Measurements from ENCODE around the gene TRIO.

Gene TRIO

DNA sequence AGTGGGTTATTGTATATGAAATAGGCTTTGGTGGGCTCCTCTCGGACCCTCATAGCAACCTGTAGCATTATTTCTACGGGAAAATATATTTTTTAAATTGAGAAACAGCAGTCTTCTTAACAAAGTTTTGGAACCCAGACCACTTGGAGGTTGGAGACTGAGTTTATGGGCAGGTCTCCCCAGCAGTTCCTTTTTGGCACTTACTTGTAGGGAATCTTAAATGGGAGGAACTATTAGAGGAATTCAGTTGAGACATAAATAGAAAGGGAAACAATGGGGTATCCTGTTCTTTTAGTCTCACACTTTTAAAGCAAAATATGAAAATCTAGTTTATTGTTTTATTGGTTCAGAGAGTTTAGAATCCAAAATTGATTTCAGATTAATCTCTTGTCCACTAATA, 111.5 kb downstream of the TRIO start:
- H3K4me3 Mint-ChIP-seq: no peak overlapping the region
- H3K36me3 Mint-ChIP-seq (ENCODE audit: insufficient read depth): no peaks in the 10 kb centered on the region
- peaks cover 0 to 6% of the 10 kb centered on the region in 2 donors for H3K27me3 Mint-ChIP-seq
- H3K9me3 Mint-ChIP-seq: no peaks in the 10 kb centered on the region
- no peak overlapping the region for H3K27ac Mint-ChIP-seq
- peaks cover 5 to 9% of the 10 kb centered on the region in 2 donors for H3K4me1 Mint-ChIP-seq (ENCODE audit: low read depth in 2 of 2)
- no peak for ATAC-seq (replicated peaks)
- DNase-seq: no peak

DNA sequence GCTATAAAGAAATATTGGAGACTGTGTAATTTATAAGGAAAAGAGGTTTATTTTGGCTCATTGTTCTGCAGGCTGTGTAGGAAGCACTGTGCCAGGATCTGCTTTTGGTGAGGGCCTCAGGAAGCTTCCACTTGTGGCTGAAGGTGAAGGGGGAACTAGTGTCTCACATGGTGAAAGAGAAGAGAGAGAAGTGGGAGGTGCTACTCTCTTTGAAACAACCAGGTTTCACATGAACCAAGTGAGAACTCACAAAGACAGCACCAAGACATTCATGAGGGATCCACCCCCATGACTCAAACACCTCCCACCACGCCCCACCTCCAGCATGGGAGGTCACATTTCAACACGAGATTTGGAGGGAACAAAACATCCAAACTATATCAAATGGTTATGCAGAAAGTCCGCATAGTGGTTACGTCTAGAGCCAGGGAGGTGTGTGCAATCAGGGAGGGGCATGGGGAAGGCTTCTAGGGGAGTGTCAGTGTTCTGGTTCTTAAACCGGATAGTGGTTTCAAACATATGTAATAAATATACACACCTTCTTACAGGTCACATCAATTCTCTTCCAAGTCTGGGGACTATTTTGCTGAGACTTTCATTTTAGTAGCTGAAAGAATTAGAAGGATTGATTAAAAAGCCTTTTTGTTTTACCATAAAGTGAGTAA, 113.0 kb downstream of the TRIO start:
- Mint-ChIP-seq H3K27ac (peak overlapping the region in 1 of 2 donors; percentile 59), H3K4me1 (ENCODE audit: low read depth in 2 of 2) (peaks cover 5 to 10% of the 10 kb centered on the region in 2 donors), H3K27me3 (peaks cover 2 to 6% of the 10 kb centered on the region in 2 donors), H3K9me3 (no peaks in the 10 kb centered on the region), H3K36me3 (ENCODE audit: insufficient read depth) (no peaks in the 10 kb centered on the region), H3K4me3 (peak overlapping the region in 1 of 2 donors; percentile 38)
- DNase-seq: no peak
- ATAC-seq (replicated peaks): no peak

DNA sequence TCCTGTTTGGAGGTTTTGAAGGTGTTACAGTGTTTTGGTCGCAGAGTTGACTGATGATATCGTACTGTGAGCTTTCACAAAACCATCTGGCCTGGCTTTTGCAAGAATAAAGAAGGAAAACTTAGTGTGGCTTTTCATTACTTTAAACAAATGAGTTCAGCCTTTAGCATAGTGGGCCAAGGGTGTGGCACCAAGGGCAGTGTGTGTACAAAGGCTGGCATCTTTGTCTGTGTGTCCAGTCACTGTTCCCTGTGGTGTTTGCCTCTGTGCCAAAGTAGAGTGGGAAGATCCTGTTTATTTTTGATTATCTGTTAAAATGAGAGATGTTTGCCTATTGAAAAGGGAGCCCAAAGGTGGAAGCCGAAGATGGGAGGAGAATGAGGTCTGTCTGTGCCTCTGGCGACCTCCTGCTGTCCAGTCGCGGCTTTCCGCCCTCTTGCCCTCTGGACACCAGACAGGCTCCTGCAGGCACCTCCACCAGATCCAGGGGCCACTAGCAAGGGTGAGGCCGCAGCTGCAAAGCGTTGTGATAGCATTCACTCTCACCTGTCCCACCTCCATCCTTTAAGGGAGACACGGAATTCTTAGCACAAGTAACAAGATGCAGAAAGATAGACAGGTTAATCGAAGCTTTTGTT, 113.7 kb downstream of the TRIO start:
- no peaks in the 10 kb centered on the region for H3K9me3 Mint-ChIP-seq
- H3K4me1 Mint-ChIP-seq (ENCODE audit: low read depth in 2 of 2): peaks cover 3 to 15% of the 10 kb centered on the region in 2 donors
- peaks cover under 1% of the 10 kb centered on the region for H3K36me3 Mint-ChIP-seq (ENCODE audit: insufficient read depth)
- ATAC-seq (replicated peaks): no peak
- no peak for DNase-seq
- H3K27me3 Mint-ChIP-seq: peaks cover 6 to 9% of the 10 kb centered on the region in 2 donors
- no peak overlapping the region for H3K27ac Mint-ChIP-seq
- peak overlapping the region in 1 of 2 donors; percentile 38 for H3K4me3 Mint-ChIP-seq

DNA sequence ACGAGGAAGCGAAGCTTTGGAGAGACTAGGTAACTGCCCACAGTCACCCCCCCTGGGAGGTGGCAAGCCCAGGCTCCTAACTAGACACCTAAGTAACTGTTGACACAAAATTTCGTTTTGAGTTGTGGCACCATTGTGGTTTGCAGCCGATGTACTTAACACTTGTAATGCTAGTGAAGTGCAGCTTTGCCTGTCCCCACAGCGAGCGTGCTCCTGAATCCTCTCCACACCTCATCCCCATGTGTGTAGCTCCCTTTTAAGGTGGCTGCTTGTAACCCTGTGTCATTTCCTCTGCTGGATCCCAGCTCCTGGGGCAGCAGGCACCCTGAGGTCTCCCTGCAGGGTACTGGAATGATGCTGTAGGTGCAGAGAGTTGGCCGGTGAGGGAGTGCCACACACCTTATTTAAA, 114.9 kb downstream of the TRIO start:
- DNase-seq: no peak

DNA sequence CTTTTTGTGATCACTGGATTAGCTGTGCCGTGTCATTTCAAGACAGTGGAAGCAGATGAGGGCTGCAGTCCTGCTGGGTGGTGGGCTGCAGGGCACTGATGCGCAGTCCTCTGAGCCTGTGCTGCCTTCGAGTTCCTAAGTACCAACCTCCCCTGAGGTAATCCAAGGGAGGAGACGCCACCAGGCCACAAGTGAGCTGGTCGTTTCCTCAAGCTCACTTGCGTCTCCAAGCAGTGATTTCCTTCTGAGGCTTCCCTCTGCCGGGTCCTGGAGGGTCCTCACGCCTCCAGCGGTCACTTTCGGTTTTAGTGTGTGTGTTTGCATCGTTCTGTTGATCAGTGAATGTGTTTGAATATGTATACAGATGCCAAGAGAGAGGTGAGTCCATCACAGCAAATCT, 115.7 kb downstream of the TRIO start:
- ATAC-seq (replicated peaks) (no peak), DNase-seq (no peak)
- Mint-ChIP-seq H3K27ac (peak overlapping the region in 1 of 2 donors; percentile 60), H3K4me3 (peak overlapping the region in 1 of 2 donors; percentile 63), H3K27me3 (peaks cover 13 to 17% of the 10 kb centered on the region in 2 donors), H3K9me3 (no peaks in the 10 kb centered on the region), H3K4me1 (ENCODE audit: low read depth in 2 of 2) (peaks cover 1 to 15% of the 10 kb centered on the region in 2 donors), H3K36me3 (ENCODE audit: insufficient read depth) (peaks cover 3% of the 10 kb centered on the region)

More for the DNA sequence above, 114.9 kb downstream of the TRIO start:
- Mint-ChIP-seq H3K9me3 (no peaks in the 10 kb centered on the region), H3K4me3 (peak overlapping the region in 1 of 2 donors; percentile 63), H3K27me3 (peaks cover 9 to 17% of the 10 kb centered on the region in 2 donors), H3K27ac (no peak overlapping the region), H3K36me3 (ENCODE audit: insufficient read depth) (peaks cover 3% of the 10 kb centered on the region), H3K4me1 (ENCODE audit: low read depth in 2 of 2) (peaks cover 1 to 15% of the 10 kb centered on the region in 2 donors)
- ATAC-seq (replicated peaks): peak; percentile 27

DNA sequence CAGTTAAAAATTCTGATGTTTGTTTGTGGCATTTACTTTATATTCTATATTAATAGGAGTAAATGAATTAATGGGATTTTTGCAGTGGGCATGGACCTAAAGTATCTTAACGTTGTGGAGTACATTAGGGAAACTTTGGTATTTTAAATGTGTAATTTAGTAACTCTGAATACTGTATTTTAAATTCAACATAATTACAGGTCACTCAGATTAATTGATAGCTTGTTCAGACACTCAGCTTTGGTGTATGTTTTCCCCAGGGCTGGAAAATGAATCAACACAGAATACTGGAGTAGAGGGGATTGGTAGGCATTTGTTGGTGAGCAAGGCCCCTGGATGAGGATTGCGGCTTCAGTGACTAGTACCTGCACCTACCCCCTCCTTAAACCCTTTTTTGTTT, 117.5 kb downstream of the TRIO start:
- H3K4me3 Mint-ChIP-seq: no peak overlapping the region
- ATAC-seq (replicated peaks): no peak
- H3K9me3 Mint-ChIP-seq: no peaks in the 10 kb centered on the region
- peaks cover 3% of the 10 kb centered on the region for H3K36me3 Mint-ChIP-seq (ENCODE audit: insufficient read depth)
- H3K4me1 Mint-ChIP-seq (ENCODE audit: low read depth in 2 of 2): peaks cover 6 to 21% of the 10 kb centered on the region in 2 donors
- DNase-seq: no peak
- H3K27me3 Mint-ChIP-seq: peaks cover 13 to 22% of the 10 kb centered on the region in 2 donors
- no peak overlapping the region for H3K27ac Mint-ChIP-seq

DNA sequence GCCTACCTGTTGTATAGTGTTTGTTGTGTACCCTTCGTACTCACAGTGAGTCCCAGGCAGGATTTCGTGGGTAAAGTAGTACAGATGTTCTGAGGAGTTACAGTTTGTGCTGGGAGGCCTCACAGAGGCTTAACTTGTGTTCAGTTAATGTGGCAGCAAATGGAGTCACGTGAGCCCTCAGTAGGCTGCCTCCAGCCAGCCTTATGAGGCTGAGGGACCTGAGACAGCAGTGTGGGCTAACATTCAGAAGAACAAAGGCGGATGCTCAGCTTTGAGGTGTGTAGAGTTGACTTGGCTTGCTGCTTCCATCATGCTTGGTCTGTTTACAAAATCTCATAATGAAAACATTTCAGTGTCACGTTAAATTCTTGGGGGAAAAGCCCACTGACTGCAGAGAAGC, 118.1 kb downstream of the TRIO start:
- Mint-ChIP-seq H3K36me3 (ENCODE audit: insufficient read depth) (peaks cover 3% of the 10 kb centered on the region), H3K9me3 (no peaks in the 10 kb centered on the region), H3K4me3 (no peak overlapping the region), H3K27me3 (peaks cover 13 to 28% of the 10 kb centered on the region in 2 donors), H3K4me1 (ENCODE audit: low read depth in 2 of 2) (peaks cover 6 to 21% of the 10 kb centered on the region in 2 donors), H3K27ac (peak overlapping the region in 1 of 2 donors; percentile 28)
- ATAC-seq (replicated peaks) (peak; percentile 26), DNase-seq (no peak)

DNA sequence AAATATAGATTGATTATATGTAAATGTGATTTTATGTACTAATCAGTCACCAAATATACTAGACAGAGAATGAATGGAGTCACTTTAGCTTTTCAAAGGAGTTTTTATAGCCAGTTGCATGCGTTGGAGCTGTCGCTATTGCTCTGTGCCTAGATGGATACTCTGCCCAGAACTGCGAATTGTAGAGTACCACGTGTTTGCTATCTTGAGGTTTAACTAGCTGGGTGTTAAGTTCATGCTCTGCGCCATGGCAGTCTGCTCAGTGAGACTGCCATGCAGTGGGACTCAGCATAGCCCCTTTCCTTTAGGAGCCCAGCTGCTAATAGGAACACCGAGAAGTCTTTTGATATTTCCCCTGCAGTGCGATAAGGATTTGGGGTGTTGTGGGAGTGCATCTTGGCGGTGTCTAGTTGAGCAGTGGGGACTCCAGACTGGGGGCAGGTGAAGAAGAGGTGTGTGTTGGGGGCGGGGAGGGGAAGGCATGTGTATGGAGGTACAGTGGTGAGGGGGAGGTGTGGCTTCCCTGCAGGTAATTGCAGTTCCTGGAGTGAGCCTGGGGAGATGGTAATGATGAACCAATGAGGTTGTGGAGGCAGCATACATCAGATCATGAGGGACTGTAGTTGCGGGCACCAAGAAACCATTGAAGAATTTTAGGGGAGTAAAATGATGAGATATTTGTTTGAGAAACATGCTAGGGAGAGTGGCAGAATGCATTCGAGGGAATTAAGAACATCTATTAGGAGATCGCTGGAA, 118.9 kb downstream of the TRIO start:
- Mint-ChIP-seq H3K4me3 (no peak overlapping the region), H3K27ac (peak overlapping the region in 1 of 2 donors; percentile 28), H3K36me3 (ENCODE audit: insufficient read depth) (peaks cover 3% of the 10 kb centered on the region), H3K9me3 (no peaks in the 10 kb centered on the region), H3K4me1 (ENCODE audit: low read depth in 2 of 2) (peaks cover 6 to 16% of the 10 kb centered on the region in 2 donors), H3K27me3 (peaks cover 8 to 28% of the 10 kb centered on the region in 2 donors)
- DNase-seq (no peak), ATAC-seq (replicated peaks) (no peak)

DNA sequence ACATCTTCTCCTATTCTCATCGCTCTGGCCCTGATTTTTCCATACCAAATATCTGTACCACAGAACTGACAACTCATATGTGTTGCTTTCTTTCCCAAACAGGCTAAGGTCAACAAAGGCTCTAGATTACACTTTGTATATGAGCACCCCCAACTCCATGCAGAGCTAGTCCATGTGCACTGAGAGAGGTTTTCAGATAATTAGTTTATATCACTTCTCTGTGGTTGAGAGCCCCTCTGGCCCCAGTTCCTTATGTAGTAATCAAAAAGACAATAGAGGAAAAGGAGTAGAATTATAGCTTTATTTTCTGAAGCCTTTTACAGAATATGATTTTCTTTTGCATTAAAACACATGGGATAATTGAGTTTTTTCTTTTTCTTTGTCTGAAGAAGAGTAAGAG, 120.0 kb downstream of the TRIO start:
- Mint-ChIP-seq H3K9me3 (no peaks in the 10 kb centered on the region), H3K4me3 (no peak overlapping the region), H3K4me1 (ENCODE audit: low read depth in 2 of 2) (peaks cover 6 to 15% of the 10 kb centered on the region in 2 donors), H3K27ac (no peak overlapping the region), H3K27me3 (peaks cover 13 to 32% of the 10 kb centered on the region in 2 donors), H3K36me3 (ENCODE audit: insufficient read depth) (peaks cover 5% of the 10 kb centered on the region)
- DNase-seq (no peak), ATAC-seq (replicated peaks) (no peak)

DNA sequence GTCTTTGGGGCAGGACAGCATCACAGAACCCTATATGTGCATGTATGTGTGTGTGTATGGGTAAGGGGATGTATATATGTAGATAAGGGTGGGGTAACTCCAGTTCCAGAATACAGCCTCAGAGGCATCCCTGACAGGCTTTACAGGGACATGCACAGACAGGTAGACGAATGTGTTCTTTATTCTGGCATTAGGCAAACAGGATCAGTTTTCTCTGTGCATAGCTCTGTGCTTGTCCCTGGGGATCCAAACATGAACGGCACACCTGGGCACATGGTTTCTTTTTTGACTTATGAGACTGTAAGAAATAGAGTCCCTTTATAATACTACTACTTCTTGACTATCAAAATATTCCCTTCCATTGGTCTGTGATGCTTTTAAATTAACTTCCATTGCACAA, 120.6 kb downstream of the TRIO start:
- peaks cover 19 to 38% of the 10 kb centered on the region in 2 donors for H3K27me3 Mint-ChIP-seq
- ATAC-seq (replicated peaks): no peak
- H3K36me3 Mint-ChIP-seq (ENCODE audit: insufficient read depth): peaks cover 5% of the 10 kb centered on the region
- no peak overlapping the region for H3K4me3 Mint-ChIP-seq
- H3K27ac Mint-ChIP-seq: no peak overlapping the region
- H3K9me3 Mint-ChIP-seq: no peaks in the 10 kb centered on the region
- peaks cover 6 to 15% of the 10 kb centered on the region in 2 donors for H3K4me1 Mint-ChIP-seq (ENCODE audit: low read depth in 2 of 2)
- DNase-seq: no peak

DNA sequence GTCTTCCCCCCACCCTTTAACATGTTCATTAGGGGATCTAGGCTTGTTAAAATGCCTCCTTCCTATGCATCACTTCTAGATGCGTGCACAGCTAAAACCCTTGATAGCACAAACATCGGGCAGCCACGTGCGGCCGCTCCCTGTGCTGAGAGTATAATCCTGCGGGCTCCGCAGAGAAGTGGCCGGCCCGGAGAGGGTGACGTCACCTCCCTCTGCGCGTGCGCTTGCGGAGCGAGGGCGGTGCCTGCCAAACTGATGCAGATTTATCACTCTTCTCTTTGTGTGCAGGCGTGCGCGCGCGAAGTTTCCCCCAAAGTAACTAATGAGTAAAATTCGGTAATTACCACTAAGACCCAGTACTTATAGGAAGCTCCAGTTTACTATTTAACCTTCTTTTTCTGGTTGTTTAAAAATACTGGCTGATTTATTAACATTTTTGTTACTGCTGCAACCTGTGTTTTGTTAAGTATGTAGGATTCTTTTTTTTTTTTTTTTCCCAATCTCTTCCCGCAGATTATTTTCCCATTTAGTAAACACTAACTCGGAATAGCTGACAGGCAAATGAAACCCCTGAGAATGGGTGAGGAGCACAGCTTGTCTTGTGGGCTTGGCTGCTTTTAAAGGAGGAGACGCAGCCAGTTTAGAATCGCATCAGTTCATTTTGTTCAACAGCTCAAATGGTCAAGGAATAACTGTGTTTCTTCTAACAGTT, 121.6 kb downstream of the TRIO start:
- H3K27me3 Mint-ChIP-seq: peaks cover 21 to 49% of the 10 kb centered on the region in 2 donors
- peaks cover 5 to 12% of the 10 kb centered on the region in 2 donors for H3K4me1 Mint-ChIP-seq (ENCODE audit: low read depth in 2 of 2)
- H3K36me3 Mint-ChIP-seq (ENCODE audit: insufficient read depth): peaks cover 5% of the 10 kb centered on the region
- peak overlapping the region in 1 of 2 donors; percentile 12 for H3K27ac Mint-ChIP-seq
- H3K9me3 Mint-ChIP-seq: no peaks in the 10 kb centered on the region
- DNase-seq (peak; percentile 49 to 59 (median 53)), ATAC-seq (replicated peaks) (peak; percentile 87)
- H3K4me3 Mint-ChIP-seq: peak overlapping the region; percentile 66 to 74

DNA sequence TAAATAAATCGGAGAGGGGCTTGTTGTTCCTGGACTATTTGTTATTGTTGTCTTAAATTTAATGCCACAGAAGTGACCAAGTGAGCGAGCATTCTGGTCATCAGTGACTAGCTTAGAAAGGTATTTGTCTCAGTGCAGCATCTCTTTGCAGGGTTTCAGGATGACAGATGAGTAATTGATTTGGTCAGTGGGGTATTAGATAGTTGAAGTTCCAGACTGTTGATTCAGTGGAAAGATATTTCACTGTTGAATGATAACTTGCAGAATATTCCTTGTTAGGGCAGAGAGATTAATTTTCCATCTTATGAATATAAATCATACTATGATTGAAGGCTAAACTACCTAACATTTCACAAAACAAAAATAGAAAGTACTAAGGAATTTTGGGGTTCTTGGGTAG, 122.4 kb downstream of the TRIO start:
- Mint-ChIP-seq H3K4me1 (ENCODE audit: low read depth in 2 of 2) (peaks cover 5 to 12% of the 10 kb centered on the region in 2 donors), H3K4me3 (no peak overlapping the region)

DNA sequence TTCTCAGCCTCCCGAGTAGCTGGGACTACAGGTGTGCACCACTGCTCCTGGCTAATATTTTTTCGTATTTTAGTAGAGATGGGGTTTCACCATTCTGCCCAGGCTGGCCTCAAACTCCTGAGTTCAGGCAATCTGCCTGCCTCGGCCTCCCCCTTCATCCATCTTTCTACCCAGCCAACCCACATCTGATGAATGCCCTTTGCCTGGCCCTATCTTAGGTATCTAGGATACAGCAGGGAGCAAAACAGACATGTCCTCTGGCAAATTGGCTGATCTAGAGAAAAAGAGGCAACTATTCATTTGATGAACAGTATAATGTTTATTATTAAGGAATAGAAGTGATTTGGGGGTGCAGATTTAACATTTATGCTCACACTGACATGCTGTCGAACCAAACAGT, 123.0 kb downstream of the TRIO start:
- peaks cover 5% of the 10 kb centered on the region for H3K36me3 Mint-ChIP-seq (ENCODE audit: insufficient read depth)
- H3K9me3 Mint-ChIP-seq: no peaks in the 10 kb centered on the region
- H3K27ac Mint-ChIP-seq: no peak overlapping the region
- ATAC-seq (replicated peaks): no peak
- peaks cover 21 to 47% of the 10 kb centered on the region in 2 donors for H3K27me3 Mint-ChIP-seq
- peaks cover 5 to 10% of the 10 kb centered on the region in 2 donors for H3K4me1 Mint-ChIP-seq (ENCODE audit: low read depth in 2 of 2)
- DNase-seq: no peak
- H3K4me3 Mint-ChIP-seq: no peak overlapping the region

More for the DNA sequence above, 122.4 kb downstream of the TRIO start:
- DNase-seq: no peak
- ATAC-seq (replicated peaks): no peak
- H3K27me3 Mint-ChIP-seq: peaks cover 21 to 49% of the 10 kb centered on the region in 2 donors
- H3K9me3 Mint-ChIP-seq: no peaks in the 10 kb centered on the region
- H3K27ac Mint-ChIP-seq: no peak overlapping the region
- H3K36me3 Mint-ChIP-seq (ENCODE audit: insufficient read depth): peaks cover 5% of the 10 kb centered on the region

All from effector memory CD8-positive, alpha-beta T cell (primary cell).